ENCODE results near the gene OXER1.

OXER1 gene, protein sequence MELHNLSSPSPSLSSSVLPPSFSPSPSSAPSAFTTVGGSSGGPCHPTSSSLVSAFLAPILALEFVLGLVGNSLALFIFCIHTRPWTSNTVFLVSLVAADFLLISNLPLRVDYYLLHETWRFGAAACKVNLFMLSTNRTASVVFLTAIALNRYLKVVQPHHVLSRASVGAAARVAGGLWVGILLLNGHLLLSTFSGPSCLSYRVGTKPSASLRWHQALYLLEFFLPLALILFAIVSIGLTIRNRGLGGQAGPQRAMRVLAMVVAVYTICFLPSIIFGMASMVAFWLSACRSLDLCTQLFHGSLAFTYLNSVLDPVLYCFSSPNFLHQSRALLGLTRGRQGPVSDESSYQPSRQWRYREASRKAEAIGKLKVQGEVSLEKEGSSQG

GRCh38 chr2:42764096-42764495, at the start of gene OXER1:
Gene OXER1 (minus strand): TSS chr2:42764135. CDS start chr2:42764062, 73 bp downstream.
- peak; percentile 71 for DNase-seq

DNA sequence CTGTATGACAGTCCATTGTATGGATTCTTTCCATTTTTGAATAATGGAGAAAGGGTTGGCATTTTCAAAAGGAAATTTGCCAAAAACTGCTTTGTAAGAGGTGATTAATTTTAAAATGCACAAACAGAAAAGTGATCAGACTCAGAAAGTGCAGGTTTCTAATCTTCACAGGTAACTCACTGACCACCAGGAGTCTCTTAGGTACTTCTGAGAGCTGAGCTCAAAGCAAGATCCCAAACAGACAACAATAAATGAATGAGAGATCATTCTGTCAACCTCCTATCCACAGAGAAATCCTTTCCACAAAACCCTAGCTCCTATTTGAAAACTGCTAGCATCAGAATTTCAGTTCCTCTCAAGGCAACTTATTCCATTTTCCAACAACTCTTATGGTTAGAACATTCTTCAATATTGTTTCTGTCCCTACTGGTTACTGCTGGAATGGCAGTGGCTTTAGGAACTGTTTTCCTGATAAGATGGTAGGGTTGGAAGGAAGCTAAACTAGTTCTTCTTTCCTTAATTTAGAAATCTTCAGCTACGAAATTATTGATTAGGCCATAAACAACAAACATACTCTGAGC, 49.1 kb upstream of the OXER1 start:
- DNase-seq, result no peak

- peak; percentile 49 for DNase-seq
These were observed 47.3 kb upstream of the OXER1 start for GRCh38 chr2:42810971-42811811.

GRCh38 chr2:42810121-42810970, 46.4 kb upstream of the OXER1 start:
- peak; percentile 96 for DNase-seq

GRCh38 chr2:42809819-42810120, 45.8 kb upstream of the OXER1 start:
- DNase-seq, result peak; percentile 73

DNA sequence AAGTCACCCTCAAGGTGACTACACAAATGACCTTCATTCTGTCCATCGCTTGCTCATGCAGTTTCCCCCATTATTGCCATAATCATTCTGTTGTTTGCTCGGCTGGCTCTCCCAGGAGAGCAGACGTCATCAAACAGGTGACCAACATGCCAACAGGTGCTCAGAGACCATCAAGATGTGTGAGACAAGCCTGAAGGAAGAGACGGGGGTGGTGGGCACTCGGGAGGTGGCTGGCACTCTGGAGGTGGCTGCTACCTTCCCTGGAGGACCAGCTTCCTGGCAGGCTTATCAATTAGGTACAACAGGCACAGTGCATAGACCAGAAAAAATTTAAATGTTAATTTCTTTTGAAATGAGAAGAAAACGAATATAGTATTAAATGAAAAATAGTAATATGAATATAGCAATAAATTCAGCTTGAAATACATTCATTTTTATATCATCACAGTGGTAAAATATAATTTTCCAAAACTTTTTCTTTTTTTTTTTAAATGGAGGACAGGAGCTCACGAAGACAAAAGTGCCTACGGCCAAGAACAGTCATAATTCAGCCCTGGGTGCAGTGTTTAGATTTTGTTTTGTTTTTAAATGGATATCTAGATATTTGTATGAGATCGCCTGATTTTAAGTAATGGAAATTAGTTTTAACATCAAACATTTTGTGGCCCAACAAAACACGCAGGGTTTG, 45.3 kb upstream of the OXER1 start:
- DNase-seq, result no peak

- no peak for DNase-seq
These were observed 44.4 kb upstream of the OXER1 start for GRCh38 chr2:42808301-42808700.

DNA sequence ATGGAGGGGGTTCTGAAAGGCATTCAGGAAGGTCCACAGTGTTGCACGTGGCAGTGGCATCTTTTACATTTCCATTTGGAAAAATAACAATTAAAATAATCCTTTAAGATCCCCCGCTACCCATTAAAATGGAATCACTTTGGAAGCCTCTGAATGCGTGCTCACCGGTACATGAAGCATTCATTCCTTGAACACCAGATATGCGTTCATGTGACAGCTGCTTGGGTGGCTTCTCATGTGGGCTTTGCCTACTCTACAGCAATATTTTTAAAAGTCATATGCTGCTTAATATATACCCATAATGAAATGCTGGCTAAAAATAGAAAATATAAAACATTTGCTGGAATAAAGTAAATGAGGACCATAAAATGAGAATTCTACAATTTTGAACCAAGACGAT, 42.9 kb upstream of the OXER1 start:
- DNase-seq, result no peak

GRCh38 chr2:42804891-42805290, 41.0 kb upstream of the OXER1 start:
- DNase-seq, result no peak

GRCh38 chr2:42804338-42804737, 40.4 kb upstream of the OXER1 start:
- DNase-seq, result no peak

- DNase-seq, result no peak
These were observed 38.2 kb upstream of the OXER1 start for GRCh38 chr2:42802150-42802549.

DNA sequence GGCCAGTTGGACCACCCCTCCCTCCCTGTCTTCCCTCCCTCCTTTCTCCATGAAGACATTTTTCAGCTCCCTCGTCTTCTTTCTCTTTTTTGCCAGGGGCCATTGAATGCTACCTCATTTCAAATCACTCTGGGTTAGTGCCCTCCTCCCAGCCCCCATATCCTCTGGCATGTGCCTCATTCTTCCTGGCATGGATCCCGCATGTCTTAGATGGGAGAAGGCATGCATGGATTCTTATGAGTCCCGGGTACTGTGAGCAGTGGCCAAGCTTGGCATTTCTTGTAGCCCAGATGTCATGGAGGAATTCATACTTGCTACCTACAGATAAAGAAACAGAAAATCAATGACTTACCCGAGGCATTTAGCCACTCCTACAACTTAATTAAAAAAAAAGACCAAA, 37.4 kb upstream of the OXER1 start:
- DNase-seq, result no peak

- DNase-seq, result no peak
These were observed 37.0 kb upstream of the OXER1 start for GRCh38 chr2:42800981-42801380.

GRCh38 chr2:42800461-42800962, 36.6 kb upstream of the OXER1 start:
- no peak for DNase-seq

- DNase-seq, result no peak
These were observed 35.9 kb upstream of the OXER1 start for GRCh38 chr2:42799881-42800280.

DNA sequence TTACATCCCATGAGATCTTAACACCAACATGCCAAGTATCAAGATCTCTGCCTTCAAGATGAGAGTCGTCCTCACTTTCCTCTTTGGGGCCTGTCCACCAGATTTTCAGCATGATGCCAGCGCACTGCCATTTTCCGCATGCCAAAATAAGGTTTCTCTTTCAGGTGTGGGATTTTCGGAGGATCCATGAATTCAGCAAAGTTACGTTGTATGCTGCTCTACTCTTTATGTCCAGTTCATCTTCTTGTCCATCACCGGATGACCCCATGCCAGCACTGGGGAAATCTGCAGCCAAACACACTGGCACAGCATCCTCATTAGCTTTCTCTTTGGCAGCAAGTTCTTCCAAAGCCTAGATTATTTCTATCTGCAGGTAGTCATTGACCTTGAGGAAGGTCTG, 33.3 kb upstream of the OXER1 start:
- no peak for DNase-seq

DNA sequence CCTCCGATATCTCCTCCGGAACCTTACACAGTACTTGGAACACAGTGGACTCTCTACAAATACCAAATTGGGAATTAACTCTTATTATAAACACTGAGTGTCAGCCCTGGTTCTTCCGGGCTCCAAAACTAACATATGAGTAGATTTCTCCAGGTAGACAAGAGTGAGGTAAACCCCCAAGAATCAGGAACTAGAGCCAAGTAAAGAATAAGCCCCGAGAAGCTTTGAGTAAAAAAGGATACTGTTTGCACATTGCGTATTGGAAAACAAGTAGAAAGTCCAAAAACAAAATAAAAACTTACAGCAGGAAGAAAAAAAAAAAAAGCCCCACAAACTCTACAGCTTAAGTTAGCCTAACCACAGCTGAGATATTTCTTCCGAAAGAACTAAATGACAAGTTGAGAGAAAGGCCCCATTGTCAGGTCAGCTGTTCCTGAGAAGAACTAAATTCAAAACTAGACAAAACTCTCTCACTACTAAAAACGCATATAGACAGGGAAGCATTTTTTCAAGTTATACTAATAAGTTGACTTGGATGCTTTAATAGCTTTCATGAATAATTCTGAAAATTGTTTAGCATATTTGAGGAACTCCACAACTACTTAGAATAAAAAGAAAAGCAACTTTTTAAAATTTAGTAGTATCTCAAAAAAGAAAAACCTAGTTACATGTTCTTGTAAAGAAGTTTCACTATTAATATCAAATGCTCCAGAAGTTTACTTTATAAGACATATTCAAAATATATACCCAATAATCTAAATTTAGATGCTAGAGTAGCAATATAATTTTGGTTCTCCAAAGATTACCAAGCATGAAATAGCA, 32.7 kb upstream of the OXER1 start:
- no peak for DNase-seq

DNA sequence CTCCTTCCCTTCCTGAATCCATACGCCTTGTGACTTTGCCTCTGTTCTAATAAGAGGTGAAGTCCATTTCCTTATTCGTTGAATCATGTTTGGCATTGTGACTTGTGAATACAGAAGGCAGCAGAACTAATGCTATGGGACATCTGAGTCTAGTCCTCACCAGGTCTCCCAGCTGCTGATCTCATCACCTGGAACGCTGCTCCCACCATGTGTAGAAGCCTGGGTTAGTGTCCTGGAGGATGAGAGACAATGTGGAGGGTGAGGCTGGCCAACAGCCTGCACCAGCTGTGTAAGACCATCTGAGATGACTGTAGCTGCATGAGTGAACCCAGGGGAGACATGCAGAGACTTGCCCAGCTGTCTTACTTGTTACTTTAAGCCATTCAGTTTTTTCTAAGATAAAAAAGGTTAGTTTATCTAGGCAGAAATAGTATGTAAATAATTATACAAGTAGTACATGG, 31.9 kb upstream of the OXER1 start:
- no peak for DNase-seq

DNA sequence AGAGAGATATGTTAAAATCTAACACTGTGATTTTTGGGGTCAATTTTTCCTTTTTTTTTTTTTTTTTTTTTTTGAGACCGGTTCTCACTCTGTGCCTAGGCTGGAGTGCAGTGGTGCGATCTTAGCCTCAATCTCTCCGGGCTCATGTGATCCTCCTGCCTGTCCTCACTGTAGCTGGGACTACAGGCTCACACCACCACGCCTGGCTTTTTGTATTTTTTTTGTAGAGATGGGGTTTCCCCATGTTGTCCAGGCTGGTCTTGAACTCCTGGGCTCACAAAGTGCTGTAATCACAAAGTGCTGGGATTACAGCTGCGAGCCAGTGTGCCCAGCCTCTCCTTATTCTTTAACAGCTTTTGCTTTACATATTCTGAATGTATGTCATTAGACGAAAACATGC, 31.3 kb upstream of the OXER1 start:
- no peak for DNase-seq

DNA sequence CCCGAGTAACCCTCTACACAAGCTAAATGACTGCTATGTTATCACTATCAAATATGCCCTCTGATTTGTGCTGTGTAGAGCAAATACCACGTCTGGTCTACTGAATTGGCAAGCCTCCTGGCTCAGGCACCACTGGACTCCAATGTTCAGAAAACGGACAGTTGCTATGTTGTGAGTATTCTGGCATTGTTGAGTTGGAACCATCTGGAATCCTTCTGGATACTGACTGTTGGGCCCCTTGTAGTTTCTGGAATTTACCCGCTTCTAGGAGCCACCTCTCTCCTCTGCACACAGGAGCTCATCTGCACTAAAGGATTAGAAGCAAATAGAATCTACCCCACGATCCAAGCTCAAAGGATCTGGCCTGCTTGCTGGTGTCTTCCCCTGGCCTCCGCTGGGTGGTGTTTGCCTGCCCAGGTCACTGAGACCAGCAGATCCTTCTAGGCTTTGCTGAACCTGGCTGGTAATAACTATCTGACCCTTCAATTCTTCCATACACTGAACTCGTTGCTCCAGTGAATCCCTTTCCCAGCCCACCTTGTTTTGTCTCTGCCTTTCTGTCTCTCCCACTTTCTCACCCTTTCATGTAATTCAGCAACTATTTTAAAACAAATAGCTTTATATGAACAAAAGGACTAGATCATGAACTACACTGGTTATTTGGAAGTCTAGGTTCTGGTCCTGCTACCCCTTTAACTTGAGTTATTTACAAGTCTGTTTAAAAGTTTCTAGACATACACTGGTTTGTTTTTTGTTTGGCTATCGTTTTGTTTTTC, 30.5 kb upstream of the OXER1 start:
- DNase-seq, result no peak

Measured in GDM1 (cell line).